ENCODE results near the gene HRH1.
"Not testable (repeated sequence)": the region's sequence is repeated elsewhere in the genome, so short reads cannot be mapped to it uniquely, and the experiment has no call there.

HRH1 gene

DNA sequence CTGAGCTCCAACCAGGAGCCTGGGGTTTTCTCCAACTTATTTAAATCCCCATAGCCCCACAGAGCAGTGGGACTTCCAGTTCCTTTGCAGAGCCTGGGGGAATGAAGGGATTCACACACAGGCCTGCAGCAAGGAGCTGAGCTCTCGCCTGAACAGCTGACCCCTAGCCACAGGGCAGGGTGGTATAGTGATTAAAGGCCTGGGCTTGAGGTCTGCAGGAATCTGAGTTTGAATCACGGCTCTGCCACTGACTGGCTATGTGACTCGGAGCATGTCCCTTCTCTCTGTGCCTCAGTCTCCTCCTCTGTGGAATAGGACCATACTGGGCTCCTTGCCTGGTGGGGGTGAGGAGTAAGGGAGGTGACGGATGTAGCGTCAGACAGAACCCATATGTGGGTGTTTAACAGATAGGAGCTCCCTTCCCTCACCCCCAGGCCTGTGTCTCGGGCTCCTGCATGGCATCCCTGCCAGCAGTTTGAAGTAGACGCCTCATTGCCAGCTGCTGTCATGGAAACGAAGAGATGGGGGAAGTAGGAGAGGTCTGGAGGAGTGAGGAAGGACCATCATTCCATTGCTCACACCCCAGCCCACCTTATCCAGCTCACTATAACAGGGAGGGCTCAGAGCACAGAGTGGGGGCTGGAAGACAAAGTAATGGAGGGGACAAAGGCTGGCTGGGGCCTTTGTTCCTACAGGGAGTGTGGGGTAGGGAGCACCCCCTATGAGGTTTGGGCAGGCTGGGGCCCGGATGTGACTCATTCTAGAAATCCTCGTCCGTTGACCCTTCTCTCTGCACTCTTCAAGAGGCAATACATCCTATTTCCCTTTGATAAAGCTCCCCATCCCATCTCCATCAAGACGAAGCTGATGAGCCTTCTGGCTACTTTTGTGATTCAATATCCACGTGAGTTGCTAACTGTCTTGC is 14.8 kb downstream of the HRH1 start:
- no peak for DNase-seq (ENCODE audit: low read depth in 2 of 3, low spot score in 2 of 3)

DNA sequence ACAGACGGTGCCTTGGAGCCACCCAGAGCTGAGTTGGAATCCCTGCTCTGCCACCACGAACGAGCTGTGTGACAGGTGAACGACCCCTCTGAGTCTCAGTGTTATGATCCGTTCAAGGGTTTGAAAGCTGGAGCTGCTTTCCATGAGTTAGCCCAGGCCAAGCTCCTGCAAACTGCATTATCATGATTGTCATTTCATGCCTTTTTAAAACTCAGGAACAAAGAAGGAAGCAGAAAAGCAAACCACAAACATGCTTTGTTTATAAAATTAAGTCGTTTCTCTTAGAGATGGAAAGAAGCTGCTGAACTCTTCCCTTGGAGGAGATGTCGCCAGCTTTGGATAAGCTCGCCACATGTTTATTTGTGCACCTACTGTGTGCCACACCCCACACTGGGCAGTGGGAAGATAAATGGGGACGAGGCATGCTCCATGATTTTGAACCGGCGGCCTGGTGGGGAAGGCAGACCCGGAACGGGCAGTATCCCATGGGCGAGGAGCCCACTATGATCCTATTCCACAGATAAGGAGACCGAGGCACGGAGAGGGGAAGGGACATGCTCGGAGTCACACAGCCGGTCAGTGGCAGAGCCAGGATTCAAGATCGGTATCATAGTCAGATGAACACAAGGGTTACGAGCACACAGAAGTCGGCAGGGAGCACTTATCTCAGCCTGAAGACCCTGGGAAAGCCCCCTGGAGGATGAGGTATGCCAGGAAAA is 15.9 kb downstream of the HRH1 start:
- DNase-seq (ENCODE audit: low read depth in 2 of 3, low spot score in 2 of 3), result no peak

DNA sequence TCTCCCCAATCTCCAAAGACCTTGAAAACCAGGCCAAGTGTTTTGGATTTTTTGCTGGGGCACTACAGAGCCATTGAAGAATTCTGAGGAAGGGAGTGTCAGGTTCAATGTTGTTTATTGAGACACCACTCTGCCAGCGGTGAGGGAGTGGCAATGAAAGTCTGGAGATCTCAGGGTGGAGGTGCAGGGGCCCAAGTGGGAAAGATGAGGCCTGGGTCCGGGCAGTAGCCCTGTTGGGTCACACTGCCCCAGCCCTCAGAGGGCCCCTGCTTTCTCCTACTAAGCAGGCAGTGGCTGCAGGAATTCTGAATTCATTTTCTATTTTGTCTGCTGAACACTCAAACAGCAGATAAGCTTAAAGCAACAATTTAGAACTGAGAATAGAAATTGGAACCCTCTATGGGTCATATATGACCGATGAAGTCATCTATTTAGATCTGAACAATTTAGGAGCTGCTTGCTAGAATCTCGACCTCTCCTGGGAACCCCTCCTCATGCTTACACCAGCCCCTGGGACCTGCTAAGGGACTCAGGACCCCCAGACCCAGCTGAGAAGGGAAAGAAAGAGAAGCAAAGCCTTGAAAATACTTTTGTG is 17.9 kb downstream of the HRH1 start:
- DNase-seq (ENCODE audit: low read depth in 2 of 3, low spot score in 2 of 3), result no peak

DNA sequence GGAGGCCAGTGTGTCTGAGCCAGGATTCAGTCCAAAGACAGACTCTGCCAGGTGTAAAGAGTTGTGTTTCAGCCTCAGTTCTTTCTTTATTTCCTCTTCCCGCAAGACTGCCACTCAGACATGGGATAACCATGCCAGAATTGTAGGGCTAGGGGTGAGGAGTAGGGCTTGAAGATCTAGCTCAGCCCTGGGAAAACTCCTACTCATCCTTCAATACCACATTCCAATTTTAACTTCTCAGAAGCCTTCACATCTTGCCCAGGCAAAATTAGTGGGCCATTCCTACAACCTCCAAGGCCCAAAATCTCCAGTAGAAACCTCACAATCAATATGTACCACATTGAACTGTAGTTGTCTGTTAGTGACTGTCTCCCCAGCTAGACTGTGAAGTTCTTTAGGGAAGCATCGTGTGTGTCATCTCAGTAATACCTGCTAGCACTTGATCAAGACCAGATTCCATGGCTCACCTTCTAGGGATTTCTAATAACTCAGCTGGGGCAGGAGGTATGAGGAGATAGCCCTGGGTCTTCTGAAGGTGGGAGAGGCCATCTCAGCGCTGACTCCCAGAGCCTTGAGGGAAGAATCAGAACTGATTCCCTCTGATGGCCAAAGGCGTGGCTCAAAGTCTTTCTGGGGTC is 19.7 kb downstream of the HRH1 start:
- no peak for DNase-seq (ENCODE audit: low read depth in 2 of 3, low spot score in 2 of 3)

DNA sequence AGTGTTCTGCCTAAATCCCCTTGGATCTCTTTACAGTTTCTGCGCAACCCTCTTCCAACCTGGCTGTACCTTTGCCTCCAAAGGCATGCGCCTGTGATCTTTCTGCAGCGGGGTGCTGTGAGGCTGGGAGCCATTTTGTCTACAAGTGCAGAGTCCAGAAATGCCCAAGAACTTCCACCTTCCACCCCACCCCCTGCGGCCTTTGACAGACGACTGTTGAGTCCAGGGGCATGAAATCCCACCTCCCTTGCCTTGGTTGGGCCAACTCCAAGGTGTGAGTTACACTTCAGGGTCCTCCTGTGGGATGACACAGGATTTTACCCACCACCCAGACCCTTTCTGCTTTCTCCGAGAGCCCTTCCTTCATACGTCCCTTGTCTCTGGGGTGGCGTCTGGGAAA is 24.1 kb downstream of the HRH1 start:
- no peak for DNase-seq (ENCODE audit: low read depth in 2 of 3, low spot score in 2 of 3)

DNA sequence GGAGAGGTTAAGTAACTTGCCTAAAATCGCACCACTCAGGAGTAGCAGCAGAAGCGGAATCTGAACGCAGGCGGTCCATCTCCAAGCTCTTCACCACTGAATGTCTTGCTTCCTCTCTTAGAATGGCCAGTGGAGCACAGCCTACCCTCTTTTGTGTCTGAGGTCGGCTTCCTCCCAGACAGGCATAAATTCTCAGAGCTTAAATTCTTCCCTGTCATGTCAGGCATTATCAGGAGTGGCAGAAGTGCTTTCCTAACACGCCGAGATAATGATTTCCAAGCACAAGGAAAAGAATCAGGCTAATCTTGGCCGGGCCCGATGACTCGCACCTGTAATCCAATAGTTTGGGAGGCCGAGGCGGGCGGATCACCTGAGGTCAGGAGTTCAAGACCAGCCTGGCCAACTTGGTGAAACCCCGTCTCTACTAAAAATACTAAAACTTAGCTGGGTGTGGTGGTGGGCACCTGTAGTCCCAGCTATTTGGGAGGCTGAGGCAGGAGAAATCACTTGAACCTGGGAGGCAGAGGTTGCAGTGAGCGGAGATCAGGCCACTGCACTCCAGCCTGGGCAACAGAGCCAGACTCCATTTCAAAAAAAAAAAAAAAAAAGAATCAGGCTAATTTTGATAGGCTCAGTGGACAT is 30.2 kb downstream of the HRH1 start:
- DNase-seq (ENCODE audit: low read depth in 2 of 3, low spot score in 2 of 3), result not testable (repeated sequence)

DNA sequence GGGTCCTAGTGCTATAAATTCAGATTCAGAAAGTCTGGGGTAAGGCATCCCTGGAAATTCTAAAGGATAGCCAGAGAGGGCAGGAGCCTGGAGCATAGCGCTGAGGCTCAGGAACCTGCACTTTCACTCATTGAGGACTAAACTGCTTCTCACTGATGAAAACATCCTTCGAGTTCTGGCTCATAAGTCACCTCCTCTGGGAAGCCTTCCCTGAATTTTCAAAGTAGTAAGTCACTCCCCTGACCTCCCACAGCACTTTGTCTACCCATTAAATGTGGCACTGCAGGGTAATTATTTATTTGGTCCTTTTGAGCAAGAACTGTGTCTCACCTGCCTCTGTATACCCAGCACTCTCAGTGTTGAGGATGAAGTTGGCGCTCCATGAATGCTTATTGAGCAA is 30.9 kb downstream of the HRH1 start:
- no peak for DNase-seq (ENCODE audit: low read depth in 2 of 3, low spot score in 2 of 3)

DNA sequence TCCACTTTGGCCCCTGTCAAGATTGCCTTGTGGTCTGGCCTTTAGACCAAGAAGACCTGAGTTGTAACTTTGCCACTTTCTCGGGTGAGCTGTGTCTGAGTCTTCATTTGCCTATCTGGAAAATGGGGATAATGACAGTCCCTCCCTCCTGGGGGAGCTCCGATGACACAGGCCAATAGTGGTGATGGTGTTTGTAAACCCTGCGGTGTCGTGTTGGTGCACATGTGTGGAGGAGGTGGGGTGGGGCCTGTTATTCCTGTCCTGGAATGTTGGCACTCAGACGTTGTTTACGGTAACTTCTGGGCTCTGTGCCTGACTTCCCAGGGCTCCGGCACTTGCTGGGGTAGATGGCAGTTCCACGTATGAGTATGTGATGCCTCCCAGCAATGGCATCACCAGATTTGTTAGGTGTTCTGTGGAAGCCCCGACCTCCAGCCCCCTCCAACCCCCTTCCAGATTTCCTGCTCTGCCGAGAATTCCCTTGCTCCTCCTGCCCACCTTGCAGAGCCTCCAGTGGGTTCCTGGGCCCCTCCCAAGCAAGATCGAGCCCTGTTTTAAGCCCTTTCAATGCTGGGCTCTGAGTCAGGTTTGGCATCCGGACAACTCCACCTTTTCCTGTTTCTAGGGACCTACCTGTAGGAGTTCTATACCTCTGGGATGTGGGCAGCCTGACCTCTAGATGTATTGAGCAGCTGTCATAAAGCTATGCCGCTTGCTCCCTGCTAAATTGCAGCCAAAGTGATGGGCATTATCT is 31.4 kb downstream of the HRH1 start:
- DNase-seq (ENCODE audit: low read depth in 2 of 3, low spot score in 2 of 3), result no peak

DNA sequence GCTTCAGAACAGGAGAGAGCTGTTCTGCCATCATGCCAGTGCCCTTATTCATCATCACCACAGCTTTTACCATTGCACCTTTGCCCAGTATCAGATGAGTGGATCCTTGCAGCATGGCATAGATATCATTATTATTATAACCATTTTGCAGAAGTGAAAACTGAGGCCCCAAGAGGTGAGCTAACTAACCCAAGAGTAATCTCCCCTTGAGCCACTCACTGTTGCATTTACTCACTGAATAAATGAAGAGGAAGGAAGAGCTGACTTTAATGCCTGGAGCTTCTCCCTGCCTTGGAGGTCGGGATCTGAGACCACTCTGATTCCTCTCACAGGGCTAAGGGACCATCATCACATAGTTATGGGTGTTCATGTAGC is 32.0 kb downstream of the HRH1 start:
- DNase-seq (ENCODE audit: low read depth in 2 of 3, low spot score in 2 of 3), result no peak

DNA sequence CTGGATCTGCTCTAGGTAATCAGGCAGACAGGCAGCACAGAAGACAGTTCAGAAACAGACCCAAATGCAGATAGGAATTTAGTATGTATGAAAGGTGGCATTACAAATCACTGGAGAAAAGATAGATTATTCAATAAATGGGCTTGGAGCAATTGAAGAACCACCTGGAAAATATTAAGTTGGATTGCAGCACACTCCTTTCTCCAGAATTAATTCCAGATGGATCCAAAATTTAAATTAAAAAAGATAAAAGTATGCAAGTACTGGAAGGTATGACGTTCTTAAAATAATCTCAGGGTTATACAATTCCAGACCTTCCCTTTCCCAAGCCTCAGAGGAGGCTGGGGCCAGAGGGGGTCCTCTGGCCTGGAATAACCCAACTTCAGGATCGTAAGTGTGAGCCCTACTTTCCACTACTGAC is 32.5 kb downstream of the HRH1 start:
- no peak for DNase-seq (ENCODE audit: low read depth in 2 of 3, low spot score in 2 of 3)

DNA sequence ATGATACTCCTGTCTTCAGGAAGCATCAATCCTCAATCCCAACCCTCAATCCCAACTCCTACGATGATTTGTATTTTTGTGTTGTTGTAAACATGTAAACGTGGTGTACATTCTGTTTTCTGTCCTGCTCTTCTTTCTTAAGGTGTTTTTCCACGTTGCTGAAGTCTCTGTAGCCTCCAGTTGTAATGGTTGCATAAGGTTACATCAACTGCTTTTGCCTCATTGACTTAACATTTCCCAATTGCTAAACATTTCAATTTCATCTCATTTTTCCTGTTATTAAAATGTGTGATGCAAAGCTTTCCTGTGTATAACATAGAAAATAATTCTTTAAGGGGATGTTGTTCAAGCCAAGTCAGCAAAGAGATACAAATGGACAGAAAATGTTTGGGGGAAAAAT is 33.4 kb downstream of the HRH1 start:
- no peak for DNase-seq (ENCODE audit: low read depth in 2 of 3, low spot score in 2 of 3)

DNA sequence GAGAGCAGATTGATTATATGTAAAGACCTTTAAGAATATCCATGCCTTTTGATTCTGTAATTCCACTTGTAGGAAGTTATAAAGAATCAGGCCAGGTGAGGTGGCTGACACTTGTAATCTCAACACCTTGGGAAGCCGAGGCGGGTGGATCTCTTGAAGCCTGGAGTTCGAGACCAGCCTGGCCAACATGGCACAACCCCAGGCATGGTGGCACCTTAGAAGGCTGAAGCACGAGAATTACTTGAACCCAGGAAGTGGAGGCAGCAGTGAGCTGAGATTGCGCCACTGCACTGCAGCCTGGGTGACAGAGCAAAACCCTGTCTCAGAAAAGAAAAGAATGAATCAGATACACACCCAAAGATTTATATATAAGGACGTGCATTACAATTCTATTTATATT is 33.9 kb downstream of the HRH1 start:
- DNase-seq (ENCODE audit: low read depth in 2 of 3, low spot score in 2 of 3), result no peak

DNA sequence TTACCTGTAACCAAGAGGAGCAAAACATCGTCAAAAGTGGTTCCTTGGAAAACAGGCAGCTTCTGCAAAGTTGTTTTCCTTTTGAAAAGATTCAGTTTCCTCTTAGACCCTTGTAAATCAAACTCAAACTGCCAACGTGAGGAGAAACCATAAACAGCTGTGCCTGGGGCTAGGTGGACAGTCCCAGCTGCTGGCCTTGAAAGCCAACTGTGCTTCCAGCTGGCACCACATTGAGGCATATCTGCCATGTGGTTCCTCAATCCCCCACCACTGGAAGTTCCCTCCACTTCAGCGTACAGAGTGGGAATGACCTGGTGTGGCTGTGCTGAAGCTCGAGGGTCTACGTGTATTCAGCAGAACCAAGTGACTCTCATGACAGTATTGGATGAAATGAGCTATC is 40.9 kb downstream of the HRH1 start:
- no peak for DNase-seq (ENCODE audit: low read depth in 2 of 3, low spot score in 2 of 3)

DNA sequence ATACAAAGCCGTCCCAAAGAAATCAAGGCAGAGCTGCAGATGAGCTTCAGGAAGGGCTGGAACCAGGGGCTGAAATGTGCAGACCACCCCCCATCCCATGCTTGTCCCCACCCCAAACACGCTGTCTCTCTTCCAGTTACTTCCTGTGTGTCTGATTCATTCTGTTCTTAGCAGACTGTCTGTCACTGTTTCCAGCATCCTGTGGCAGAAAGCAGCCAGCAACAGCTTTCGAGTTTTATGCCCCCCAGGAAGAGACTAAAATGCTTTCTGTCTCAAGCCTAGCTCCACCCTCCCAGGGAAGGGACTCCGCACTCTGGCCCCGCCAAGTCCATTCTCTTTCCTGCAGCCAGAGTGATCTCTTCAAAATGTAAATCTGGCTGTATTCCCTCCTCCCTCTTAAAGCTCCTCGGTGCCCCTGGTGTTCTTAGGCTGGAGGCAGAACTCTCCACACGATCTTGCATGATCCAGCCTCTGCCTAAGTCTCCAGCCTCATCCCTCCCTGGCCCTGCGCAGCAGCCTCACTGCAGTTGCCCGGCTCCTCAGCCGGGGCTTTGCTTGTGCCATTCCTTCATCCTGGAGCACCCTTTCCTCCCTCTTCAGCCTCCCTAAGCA is 41.5 kb downstream of the HRH1 start:
- DNase-seq (ENCODE audit: low read depth in 2 of 3, low spot score in 2 of 3), result no peak

DNA sequence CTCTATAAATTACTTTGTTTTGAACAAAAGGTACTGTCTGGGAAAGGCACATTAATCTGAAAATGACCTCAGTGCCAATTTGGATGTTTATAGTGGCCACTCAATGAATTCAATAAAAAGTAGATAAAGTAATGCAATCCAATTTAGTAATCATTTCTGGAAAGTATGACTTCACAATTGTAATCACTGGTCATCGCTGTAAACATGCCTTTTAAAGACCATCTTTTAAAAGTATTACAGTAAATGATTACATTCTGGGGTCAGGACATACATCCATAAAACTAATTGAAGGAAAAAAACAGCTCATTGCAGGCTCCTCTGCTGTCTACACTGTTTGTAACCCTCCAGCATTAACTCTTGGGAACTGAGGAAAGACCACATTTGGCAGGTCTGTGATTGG is 43.2 kb downstream of the HRH1 start:
- DNase-seq (ENCODE audit: low read depth in 2 of 3, low spot score in 2 of 3), result no peak

DNA sequence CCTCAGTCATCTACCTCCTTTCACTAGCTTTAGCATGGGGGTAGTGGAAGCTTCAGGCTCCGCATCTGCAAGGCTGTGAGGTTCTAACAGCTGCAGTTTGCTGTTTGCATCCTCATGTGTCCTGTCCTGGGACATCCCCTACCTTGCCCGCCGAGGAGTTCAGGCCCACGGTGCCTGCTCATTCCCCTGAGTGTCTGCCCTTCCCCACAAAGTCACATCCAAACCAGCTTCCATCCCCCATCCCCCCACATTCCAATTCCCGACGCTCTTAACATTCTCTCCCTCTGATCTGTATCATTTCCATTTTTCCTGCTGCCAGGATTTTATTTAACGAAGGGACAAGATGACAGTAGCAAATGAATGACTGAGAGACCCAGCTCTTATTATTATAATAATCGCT is 43.8 kb downstream of the HRH1 start:
- no peak for DNase-seq (ENCODE audit: low read depth in 2 of 3, low spot score in 2 of 3)

DNA sequence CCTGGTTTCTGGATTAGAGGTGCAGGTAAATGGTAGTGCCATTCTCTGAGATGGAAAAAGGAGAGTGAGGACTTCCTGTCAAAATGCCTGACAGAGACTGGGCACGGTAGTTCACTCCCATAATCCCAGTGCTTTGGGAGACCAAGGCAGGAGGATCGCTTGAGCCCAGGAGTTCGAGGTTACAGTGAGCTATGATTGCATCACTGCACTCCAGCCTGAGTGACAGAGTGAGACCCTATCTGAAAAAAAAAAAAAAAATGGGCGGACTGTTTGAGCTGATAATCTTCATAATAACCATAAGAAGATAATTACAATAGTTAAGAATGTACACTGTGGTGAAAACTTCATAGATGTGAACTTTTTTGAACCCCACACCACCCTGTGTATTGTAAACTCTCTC is 44.2 kb downstream of the HRH1 start:
- DNase-seq (ENCODE audit: low read depth in 2 of 3, low spot score in 2 of 3), result no peak

DNA sequence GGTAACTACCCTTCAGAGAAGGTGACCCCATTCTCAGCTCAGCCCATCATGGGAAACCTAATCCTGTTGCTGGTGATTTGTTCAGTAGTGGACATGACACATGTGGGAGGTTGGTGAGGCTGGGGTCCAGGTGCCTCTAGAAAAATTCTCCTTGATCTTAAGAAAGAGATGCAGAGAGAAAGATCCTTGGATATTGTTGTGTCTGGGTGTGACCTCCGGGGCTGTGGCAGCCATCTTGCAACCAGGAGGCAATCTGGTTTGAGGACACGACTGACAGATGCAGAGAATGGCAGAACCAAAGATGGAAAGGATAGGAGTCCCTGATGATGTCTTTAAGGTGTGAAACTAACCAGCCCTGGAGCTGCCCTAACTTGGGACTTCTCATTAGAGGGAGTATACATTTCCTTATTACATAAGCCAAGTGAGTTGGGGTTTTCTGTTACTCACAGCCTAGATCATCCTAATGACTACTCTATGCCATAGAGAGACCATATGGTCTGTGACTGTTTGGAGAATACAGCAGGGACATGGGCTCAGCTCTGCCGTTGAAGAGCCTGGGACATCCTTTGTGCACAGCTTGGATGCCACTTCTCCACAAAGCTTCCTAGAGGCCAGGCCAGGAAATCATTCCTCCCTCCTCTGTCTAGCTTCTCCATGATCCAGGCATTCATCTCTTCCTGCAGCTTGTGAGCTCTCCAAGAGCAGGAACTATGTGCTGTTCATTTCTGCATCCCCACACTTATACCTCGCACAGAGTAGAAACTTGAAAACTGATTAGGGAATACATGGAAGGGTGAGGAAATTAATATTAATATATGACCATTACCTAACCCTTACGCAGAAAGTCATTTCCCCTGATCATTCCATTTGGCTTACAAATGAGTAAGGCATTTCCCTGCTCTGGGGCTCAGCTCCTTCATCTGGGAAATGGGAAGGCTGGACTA is 45.9 kb downstream of the HRH1 start:
- DNase-seq (ENCODE audit: low read depth in 2 of 3, low spot score in 2 of 3), result no peak
